PC-3 (cell line): Measurements from ENCODE around the gene HCN3.

ENCODE experiments used
- CTCF ChIP-seq: fragments of 300-600 bp; sonication (generic); conservative IDR thresholded peaks from 2 replicates; pipeline ENCODE4 v1.5.1; 2017; ENCODE audit warnings: antibody characterized with exemption, low read depth, mild to moderate bottlenecking, low read length
- EZH2phosphoT487 ChIP-seq: fragments of 300-600 bp; sonication (generic); IDR thresholded peaks from 2 replicates; pipeline ENCODE4 v1.6.1; 2018; ENCODE audit warnings: mild to moderate bottlenecking, antibody characterized with exemption, low read length, borderline replicate concordance

DNA sequence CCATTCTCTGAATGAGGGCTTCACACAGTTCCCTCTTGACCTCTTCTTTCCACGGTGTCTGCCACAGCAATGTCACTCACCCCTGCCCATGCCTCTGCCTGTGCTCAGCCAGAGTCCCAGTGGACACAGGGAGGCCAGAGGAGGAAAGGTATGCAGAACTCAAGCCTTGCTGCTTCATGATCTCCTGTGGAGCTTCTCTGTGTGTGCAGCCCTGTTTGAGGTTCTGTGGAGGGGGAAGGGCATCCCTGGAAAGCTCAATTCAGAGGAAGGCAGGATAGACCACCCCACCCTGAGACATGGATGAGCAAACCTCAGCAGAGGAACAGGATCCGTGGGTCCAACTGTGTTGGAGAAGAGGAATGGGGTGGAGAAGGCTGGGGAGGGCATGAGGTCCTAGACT is 2.0 kb downstream of the HCN3 start:
- TF ChIP-seq CTCF: no peak
- no peak for TF ChIP-seq EZH2phosphoT487
